Gastrocnemius medialis (tissue), 4 donors: ENCODE results near the gene ZBTB21.

ENCODE experiments used
- CTCF ChIP-seq, 5 experiments: fragments of 450-650 bp in 3 of 5; fragments of 200-600 bp in 2 of 5; sonication (generic) in 2 of 5; IDR thresholded peaks in 4 of 5; conservative IDR thresholded peaks in 1 of 5; 1 replicate in 4 of 5; 2 replicates in 1 of 5; pipeline ENCODE4 v1.5.1; 2016 to 2019; ENCODE audit warnings: antibody characterized with exemption in 5 of 5, mild to moderate bottlenecking in 3 of 5, moderate library complexity in 3 of 5
- POLR2A ChIP-seq, 2 donors: fragments of 450-650 bp; IDR thresholded peaks; one replicate each; pipeline ENCODE4 v1.6.1; 2017; ENCODE audit warnings: antibody characterized with exemption in 2 of 2, mild to moderate bottlenecking in 2 of 2, moderate library complexity in 2 of 2

DNA sequence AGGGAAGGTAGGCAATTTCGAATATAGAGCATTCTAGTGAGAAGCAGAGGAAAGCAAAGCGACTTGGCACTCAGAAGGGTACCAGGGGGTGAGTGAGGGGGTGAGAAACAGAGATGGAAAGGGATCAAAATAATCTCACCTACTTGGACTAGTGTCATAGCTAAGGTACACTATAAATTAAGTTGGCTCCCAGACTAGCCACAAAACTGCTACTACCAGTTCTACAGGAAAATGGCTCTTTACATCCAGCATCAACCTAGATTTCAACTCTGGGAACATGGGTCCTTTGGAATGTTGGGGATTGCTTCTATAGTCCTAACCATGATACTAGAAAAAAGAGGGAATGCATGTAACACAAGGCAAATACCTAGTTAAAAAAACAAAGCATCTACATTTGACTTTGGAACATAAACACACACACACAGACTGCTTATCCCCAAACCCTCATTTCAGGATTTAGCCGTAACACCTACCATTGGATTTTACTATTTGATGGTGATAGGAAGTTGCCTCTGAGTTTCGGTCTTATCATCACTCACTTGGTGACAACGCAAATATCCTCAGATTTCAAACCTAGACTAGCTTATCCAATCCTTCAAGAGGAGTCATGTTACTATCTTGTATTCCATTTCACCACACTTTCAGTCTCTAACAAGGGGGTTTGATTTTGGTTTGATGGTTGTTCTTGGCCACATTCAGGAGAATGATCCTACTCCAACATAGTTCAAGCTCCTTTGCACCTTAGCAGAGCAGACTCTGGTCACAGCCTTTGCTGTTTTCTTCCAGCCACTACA, 5.6 kb downstream of the ZBTB21 start:
- TF ChIP-seq CTCF (IDR thresholded peaks at IDR 0.05 in 4 of 5, conservative IDR thresholded peaks at IDR 0.05 in 1 of 5): no peak
- TF ChIP-seq POLR2A (IDR thresholded peaks at IDR 0.05): no peak
